Natural killer cell (primary cell): ENCODE data around the gene QTRT2. TPM values are rescaled to one million over a fixed set of nuclear protein-coding genes. Genes with fewer than 3 reads are reported as not detected.

Source experiments
- ATAC-seq, 3 donors: fragments of 150-1000 bp in 2 of 3; fragments of 200-7000 bp in 1 of 3; cut with Tn5 transposase; 1 replicate in 1 of 3; 2 replicates in 2 of 3; pipeline ENCODE4 v1.10.0; 2021; ENCODE audit warnings: mild to moderate bottlenecking in 2 of 3, moderate library complexity in 2 of 3
- DNase-seq, 2 donors: peaks; one replicate each; pipeline versions ENCODE4 v3.0.0 to v3.0.0-alpha.2; 2013 to 2021; ENCODE audit warnings: mixed read lengths in 1 of 2
- H3K27ac ChIP-seq: one replicate; pipeline ENCODE4 v1.5.1; 2013; ENCODE audit warnings: mild to moderate bottlenecking, low read length
- H3K27me3 ChIP-seq: one replicate; pipeline ENCODE4 v1.6.1; 2013; ENCODE audit warnings: low read length; ENCODE audit not compliant: control insufficient read depth, insufficient read depth
- H3K36me3 ChIP-seq: one replicate; pipeline ENCODE4 v1.6.1; 2013; ENCODE audit warnings: low read length; ENCODE audit not compliant: control insufficient read depth, insufficient read depth
- H3K4me1 ChIP-seq: one replicate; pipeline ENCODE4 v1.6.1; 2013; ENCODE audit warnings: low read length; ENCODE audit not compliant: control insufficient read depth, insufficient read depth
- H3K4me3 ChIP-seq: one replicate; pipeline ENCODE4 v1.5.1; 2013; ENCODE audit warnings: low read length
- H3K9me3 ChIP-seq: one replicate; pipeline ENCODE4 v1.6.1; 2013; ENCODE audit warnings: low read length; ENCODE audit not compliant: control insufficient read depth, insufficient read depth
- H3K27ac Mint-ChIP-seq, 2 donors: one replicate each; pipeline ENCODE4 v1.8.0; 2022; ENCODE audit warnings: mild to moderate bottlenecking in 2 of 2, mixed read lengths in 2 of 2, moderate library complexity in 1 of 2
- H3K27me3 Mint-ChIP-seq, 2 donors: one replicate each; pipeline ENCODE4 v1.8.0; 2022; ENCODE audit warnings: low read depth in 2 of 2, mixed read lengths in 2 of 2
- H3K36me3 Mint-ChIP-seq: one replicate; pipeline ENCODE4 v1.8.0; 2022; ENCODE audit warnings: mixed read lengths
- H3K4me1 Mint-ChIP-seq, 2 donors: one replicate each; pipeline ENCODE4 v1.8.0; 2022; ENCODE audit warnings: mixed read lengths in 2 of 2
- H3K4me3 Mint-ChIP-seq: one replicate; pipeline ENCODE4 v1.8.0; 2022; ENCODE audit warnings: mild to moderate bottlenecking, moderate library complexity, mixed read lengths
- H3K9me3 Mint-ChIP-seq, 2 donors: one replicate each; pipeline ENCODE4 v1.8.0; 2022; ENCODE audit warnings: mixed read lengths in 2 of 2
- WGBS: methylation state at CpG from one replicate; pipeline ENCODE4 v1.1.7; 2013; ENCODE audit warnings: missing lambda C conversion rate; ENCODE audit not compliant: insufficient coverage; 5-methylcytosine and 5-hydroxymethylcytosine counted together
- intact Hi-C: fragments of 100-400 bp; cut with micrococcal nuclease; formaldehyde crosslinking; loops from one replicate; pipeline ENCODE4 v1.14.2; 2022
- total RNA-seq, 4 donors: library from RNA; stranded (reverse); fragments of 120-200 nt in 1 of 4; gene quantifications; one replicate each; pipeline versions ENCODE4 v1.2.3 to v1.2.4, GENCODE V29; 2013 to 2022
- TF ChIP-seq, protein P1 (sequence below): fragments of 200-600 bp; IDR thresholded peaks from one replicate; pipeline ENCODE4 v1.8.0; 2022; ENCODE audit warnings: antibody characterized with exemption

The QTRT2 gene
- total RNA-seq, 3 donors from 2014 or later (not counting 1 experiment from before 2014, with no cell fraction given), result 30.1 to 33.4 (median 30.5) TPM

DNA sequence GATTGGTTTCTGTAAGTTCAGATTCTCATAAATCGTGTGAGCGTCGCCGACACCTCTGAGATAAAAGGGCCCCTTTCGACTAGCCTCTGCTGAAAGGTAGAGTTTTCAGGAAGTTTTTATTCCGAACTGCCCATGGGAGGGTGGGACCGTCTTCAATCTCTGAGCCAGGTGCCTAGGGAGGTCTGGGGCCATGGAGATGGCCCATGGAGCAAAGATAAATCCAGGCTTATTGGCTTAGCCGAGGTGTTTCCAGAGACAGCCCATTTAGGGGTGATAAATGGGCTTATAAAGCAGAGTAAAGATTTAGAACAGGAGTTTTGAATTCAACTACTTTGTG is 442 bp downstream of the QTRT2 start:
- Mint-ChIP-seq H3K27me3 (no peaks in the 10 kb centered on the region), H3K27ac (peak overlapping the region; percentile 95 to 96), H3K4me1 (peaks cover 41 to 51% of the 10 kb centered on the region in 2 donors), H3K36me3 (no peaks in the 10 kb centered on the region), H3K9me3 (no peaks in the 10 kb centered on the region), H3K4me3 (peak overlapping the region; percentile 98)
- DNase-seq, result no peak
- ATAC-seq, result peak in 1 of 3 donors; percentile 1
- peak overlapping the region; percentile 69 for H3K27ac ChIP-seq
- H3K27me3 ChIP-seq, result no peaks in the 10 kb centered on the region
- intact Hi-C loops, result loop anchor here (2.0 to 10.0 kb wide), 4 partner anchors 158 to 1495 kb away; partner anchors contain the start of genes ATG3, SLC35A5, USF3 and ZBTB20
- peaks cover 3% of the 10 kb centered on the region for H3K36me3 ChIP-seq
- no peaks in the 10 kb centered on the region for H3K9me3 ChIP-seq
- TF ChIP-seq, protein P1, sequence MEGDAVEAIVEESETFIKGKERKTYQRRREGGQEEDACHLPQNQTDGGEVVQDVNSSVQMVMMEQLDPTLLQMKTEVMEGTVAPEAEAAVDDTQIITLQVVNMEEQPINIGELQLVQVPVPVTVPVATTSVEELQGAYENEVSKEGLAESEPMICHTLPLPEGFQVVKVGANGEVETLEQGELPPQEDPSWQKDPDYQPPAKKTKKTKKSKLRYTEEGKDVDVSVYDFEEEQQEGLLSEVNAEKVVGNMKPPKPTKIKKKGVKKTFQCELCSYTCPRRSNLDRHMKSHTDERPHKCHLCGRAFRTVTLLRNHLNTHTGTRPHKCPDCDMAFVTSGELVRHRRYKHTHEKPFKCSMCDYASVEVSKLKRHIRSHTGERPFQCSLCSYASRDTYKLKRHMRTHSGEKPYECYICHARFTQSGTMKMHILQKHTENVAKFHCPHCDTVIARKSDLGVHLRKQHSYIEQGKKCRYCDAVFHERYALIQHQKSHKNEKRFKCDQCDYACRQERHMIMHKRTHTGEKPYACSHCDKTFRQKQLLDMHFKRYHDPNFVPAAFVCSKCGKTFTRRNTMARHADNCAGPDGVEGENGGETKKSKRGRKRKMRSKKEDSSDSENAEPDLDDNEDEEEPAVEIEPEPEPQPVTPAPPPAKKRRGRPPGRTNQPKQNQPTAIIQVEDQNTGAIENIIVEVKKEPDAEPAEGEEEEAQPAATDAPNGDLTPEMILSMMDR, result no peak
- under 1% methylated on average over 8 of the region's 8 CpGs for WGBS
- H3K4me3 ChIP-seq, result peak overlapping the region; percentile 82
- H3K4me1 ChIP-seq, result peaks cover 6% of the 10 kb centered on the region

DNA sequence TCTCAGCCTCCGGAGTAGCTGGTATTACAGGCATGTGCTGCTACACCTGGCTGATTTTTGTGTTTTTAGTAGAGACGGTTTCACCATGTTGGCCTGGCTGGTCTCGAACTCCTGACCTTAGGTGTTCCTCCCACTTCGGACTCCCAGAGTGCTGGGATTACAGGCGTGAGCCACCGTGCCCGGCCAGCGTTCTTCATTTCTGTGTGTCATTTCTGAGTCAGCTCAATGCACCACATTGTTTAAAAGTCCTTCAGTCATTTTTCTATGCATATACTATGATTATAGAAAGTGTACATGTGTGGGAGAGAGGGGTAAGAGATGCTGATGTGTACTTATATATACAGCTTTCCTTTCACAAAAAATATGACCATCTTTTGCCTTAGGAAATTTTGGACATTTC is 2.1 kb downstream of the QTRT2 start:
- Histone ChIP-seq H3K4me3 (no peak overlapping the region), H3K36me3 (peaks cover 3% of the 10 kb centered on the region), H3K4me1 (peaks cover 6% of the 10 kb centered on the region), H3K27me3 (no peaks in the 10 kb centered on the region), H3K27ac (no peak overlapping the region), H3K9me3 (no peaks in the 10 kb centered on the region)
- 94% methylated on average over 8 of the region's 8 CpGs for WGBS
- DNase-seq, result no peak
- no peak for ATAC-seq
- no peaks in the 10 kb centered on the region for H3K9me3 Mint-ChIP-seq
- no peaks in the 10 kb centered on the region for H3K36me3 Mint-ChIP-seq
- TF ChIP-seq, protein P1, result no peak
- peak overlapping the region; percentile 35 to 77 for H3K27ac Mint-ChIP-seq
- H3K4me1 Mint-ChIP-seq, result peaks cover 41 to 51% of the 10 kb centered on the region in 2 donors
- peak overlapping the region; percentile 98 for H3K4me3 Mint-ChIP-seq
- no peaks in the 10 kb centered on the region for H3K27me3 Mint-ChIP-seq
- intact Hi-C loops, result loop anchor here (5.0 to 10.0 kb wide), 2 partner anchors 156 to 1496 kb away; partner anchors contain the start of genes ATG3 and SLC35A5

DNA sequence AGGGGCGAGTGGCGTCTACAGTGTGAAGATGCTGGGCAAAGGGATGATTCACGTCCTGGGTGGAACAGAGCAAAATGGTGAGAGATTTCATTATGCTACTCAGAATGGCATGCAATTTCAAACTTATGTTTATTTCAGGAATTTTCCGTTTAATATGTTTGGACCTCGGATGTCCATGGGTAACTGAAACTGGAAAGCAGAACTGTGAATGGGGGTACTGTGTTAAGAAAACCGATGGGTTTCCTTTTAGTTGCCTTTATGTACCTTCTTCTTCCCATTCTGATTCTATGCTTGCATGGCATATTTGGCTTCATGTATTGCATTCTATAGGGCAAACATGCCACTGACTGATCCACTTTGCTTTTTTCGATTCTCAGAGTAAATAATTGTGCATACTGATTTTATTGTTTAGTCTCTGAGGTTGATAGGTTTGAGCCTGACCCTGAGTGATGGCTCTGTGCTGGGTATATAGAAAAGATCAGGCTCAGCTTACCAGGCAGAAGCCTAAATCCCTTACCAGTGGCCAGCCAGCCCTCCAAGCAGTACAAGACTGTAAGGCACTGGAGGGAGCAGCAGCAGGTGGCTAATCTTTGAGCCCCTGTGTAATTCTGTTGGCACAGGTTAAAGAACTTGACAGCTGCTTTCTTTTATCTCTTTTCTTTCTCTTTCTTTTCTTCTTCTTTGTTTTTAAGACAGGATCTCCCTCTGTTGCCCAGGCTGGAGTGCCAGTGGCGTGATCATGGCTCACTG is 4.5 kb downstream of the QTRT2 start:
- intact Hi-C loops, result no loop called here
- no peaks in the 10 kb centered on the region for H3K9me3 Mint-ChIP-seq
- Histone ChIP-seq H3K4me1 (peaks cover 6% of the 10 kb centered on the region), H3K27me3 (no peaks in the 10 kb centered on the region), H3K9me3 (no peaks in the 10 kb centered on the region), H3K27ac (no peak overlapping the region), H3K36me3 (peaks cover 12% of the 10 kb centered on the region), H3K4me3 (no peak overlapping the region)
- peaks cover 33 to 43% of the 10 kb centered on the region in 2 donors for H3K4me1 Mint-ChIP-seq
- no peak for DNase-seq
- H3K36me3 Mint-ChIP-seq, result no peaks in the 10 kb centered on the region
- no peaks in the 10 kb centered on the region for H3K27me3 Mint-ChIP-seq
- H3K4me3 Mint-ChIP-seq, result no peak overlapping the region
- TF ChIP-seq, protein P1, result no peak
- H3K27ac Mint-ChIP-seq, result no peak overlapping the region
- no peak for ATAC-seq
- 95% methylated on average over 8 of the region's 8 CpGs for WGBS
